ENCODE results near the gene PALD1.

DNA sequence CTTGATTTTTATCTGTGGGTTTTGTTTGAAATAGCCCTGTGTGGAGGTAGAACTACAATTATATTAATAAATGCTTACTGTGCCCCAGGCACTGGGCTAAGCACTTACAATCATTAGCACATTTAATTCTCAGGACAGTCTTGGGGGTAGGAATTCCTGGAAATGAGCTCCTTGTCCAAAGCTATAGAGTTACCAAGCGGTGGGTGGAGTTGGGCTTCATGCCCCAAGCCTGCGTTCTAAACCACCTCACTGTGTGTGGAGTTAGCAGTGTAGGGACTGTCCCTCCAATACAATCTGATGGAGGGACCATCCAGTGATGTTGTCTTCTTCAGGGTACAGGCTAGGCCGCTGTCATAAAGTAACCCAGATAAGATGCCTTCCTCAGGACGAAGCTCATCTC, 49.7 kb downstream of the PALD1 start:
- TF ChIP-seq ZBTB7A (IDR thresholded peaks at IDR 0.05; ENCODE audit: low read depth) (no peak), EP300 (IDR thresholded peaks at IDR 0.05; ENCODE audit: borderline replicate concordance) (no peak), YY1 (IDR thresholded peaks at IDR 0.05; ENCODE audit: low read depth) (no peak), CEBPB (IDR thresholded peaks at IDR 0.05) (no peak), EGR1 (IDR thresholded peaks at IDR 0.05) (no peak), FOXM1 (IDR thresholded peaks at IDR 0.05; ENCODE audit: borderline replicate concordance, low read depth) (no peak)
- TF ChIP-seq, protein P1, sequence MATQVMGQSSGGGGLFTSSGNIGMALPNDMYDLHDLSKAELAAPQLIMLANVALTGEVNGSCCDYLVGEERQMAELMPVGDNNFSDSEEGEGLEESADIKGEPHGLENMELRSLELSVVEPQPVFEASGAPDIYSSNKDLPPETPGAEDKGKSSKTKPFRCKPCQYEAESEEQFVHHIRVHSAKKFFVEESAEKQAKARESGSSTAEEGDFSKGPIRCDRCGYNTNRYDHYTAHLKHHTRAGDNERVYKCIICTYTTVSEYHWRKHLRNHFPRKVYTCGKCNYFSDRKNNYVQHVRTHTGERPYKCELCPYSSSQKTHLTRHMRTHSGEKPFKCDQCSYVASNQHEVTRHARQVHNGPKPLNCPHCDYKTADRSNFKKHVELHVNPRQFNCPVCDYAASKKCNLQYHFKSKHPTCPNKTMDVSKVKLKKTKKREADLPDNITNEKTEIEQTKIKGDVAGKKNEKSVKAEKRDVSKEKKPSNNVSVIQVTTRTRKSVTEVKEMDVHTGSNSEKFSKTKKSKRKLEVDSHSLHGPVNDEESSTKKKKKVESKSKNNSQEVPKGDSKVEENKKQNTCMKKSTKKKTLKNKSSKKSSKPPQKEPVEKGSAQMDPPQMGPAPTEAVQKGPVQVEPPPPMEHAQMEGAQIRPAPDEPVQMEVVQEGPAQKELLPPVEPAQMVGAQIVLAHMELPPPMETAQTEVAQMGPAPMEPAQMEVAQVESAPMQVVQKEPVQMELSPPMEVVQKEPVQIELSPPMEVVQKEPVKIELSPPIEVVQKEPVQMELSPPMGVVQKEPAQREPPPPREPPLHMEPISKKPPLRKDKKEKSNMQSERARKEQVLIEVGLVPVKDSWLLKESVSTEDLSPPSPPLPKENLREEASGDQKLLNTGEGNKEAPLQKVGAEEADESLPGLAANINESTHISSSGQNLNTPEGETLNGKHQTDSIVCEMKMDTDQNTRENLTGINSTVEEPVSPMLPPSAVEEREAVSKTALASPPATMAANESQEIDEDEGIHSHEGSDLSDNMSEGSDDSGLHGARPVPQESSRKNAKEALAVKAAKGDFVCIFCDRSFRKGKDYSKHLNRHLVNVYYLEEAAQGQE (IDR thresholded peaks at IDR 0.05; ENCODE audit: low read depth) = no peak

All from Ishikawa (cell line).